Cardiac fibroblast (primary cell): ENCODE results near the gene DLEC1.
"Not testable (repeated sequence)": the region's sequence is repeated elsewhere in the genome, so short reads cannot be mapped to it uniquely, and the experiment has no call there.

ENCODE experiments used
- DNase-seq, 2 donors: peaks; one replicate each; pipeline versions ENCODE4 v3.0.0 to v3.0.0-alpha.2; 2010; ENCODE audit warnings: low read depth in 2 of 2
- H3K4me3 ChIP-seq, 2 donors: replicated peaks in 1 of 2; 1 replicate in 1 of 2; 2 replicates in 1 of 2; pipeline ENCODE4 v1.5.1; 2011; ENCODE audit warnings: low read depth in 2 of 2, low read length in 2 of 2, mild to moderate bottlenecking in 2 of 2, moderate library complexity in 1 of 2
- TF ChIP-seq, protein P1 (sequence below): IDR thresholded peaks from one replicate; pipeline ENCODE4 v1.5.1; 2011; ENCODE audit warnings: low read depth, mild to moderate bottlenecking, low read length, inconsistent platforms

Gene DLEC1

DNA sequence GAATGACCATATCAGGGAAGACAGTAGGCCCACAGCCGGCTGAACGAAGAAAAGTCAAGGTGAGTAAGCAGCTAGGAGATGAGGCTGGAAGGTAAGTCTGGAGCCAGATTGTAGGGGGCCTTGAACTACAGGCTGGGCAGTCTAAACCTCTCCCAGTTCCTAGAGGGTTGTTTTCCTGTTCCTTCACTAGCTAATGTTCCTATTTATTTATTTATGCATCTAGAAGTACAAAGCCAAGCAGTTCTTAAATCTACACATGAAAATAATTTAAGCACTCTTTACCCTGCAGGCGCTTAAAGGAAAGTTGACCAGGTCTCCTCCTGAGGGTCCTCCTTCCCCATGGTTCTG, 94.2 kb downstream of the DLEC1 start:
- TF ChIP-seq, protein P1, sequence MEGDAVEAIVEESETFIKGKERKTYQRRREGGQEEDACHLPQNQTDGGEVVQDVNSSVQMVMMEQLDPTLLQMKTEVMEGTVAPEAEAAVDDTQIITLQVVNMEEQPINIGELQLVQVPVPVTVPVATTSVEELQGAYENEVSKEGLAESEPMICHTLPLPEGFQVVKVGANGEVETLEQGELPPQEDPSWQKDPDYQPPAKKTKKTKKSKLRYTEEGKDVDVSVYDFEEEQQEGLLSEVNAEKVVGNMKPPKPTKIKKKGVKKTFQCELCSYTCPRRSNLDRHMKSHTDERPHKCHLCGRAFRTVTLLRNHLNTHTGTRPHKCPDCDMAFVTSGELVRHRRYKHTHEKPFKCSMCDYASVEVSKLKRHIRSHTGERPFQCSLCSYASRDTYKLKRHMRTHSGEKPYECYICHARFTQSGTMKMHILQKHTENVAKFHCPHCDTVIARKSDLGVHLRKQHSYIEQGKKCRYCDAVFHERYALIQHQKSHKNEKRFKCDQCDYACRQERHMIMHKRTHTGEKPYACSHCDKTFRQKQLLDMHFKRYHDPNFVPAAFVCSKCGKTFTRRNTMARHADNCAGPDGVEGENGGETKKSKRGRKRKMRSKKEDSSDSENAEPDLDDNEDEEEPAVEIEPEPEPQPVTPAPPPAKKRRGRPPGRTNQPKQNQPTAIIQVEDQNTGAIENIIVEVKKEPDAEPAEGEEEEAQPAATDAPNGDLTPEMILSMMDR = no peak
- DNase-seq = no peak
- no peak overlapping the region for H3K4me3 ChIP-seq

GRCh38 chr3:38133557-38134405, 94.8 kb downstream of the DLEC1 start:
- TF ChIP-seq, protein P1 = no peak
- DNase-seq = no peak
- no peak overlapping the region for H3K4me3 ChIP-seq

DNA sequence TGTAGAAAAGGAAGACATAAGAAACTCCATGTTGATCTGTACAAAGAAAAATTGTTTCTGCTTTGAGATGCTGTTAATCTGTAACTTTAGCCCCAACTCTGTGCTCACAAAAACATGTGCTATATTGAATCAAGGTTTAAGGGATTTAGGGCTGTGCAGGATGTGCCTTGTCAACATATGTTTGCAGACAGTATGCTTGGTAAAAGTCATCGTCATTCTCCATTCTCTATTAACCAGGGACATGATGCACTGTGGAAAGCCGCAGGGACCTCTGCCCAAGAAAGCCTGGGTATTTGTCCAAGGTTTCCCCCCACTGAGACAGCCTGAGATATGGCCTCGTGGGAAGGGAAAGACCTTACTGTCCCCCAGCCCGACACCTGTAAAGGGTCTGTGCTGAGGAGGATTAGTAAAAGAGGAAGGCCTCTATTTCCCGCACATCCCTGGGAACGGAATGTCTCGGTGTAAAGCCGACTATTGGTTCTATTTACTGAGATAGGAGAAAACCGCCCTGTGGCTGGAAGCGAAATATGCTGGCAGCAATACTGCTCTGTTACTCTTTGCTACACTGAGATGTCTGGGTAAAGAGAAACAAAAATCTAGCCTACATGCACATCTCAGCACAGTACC, 95.6 kb downstream of the DLEC1 start:
- H3K4me3 ChIP-seq, DNase-seq: not testable (repeated sequence)

GRCh38 chr3:38135621-38136277, 96.7 kb downstream of the DLEC1 start:
- H3K4me3 ChIP-seq = peak overlapping the region; percentile 76 to 85
- not testable (repeated sequence) for DNase-seq

GRCh38 chr3:38136393-38136776, 97.4 kb downstream of the DLEC1 start:
- TF ChIP-seq, protein P1 = no peak
- peak in 1 of 2 donors; percentile 43 for DNase-seq
- H3K4me3 ChIP-seq = peak overlapping the region; percentile 76 to 85

DNA sequence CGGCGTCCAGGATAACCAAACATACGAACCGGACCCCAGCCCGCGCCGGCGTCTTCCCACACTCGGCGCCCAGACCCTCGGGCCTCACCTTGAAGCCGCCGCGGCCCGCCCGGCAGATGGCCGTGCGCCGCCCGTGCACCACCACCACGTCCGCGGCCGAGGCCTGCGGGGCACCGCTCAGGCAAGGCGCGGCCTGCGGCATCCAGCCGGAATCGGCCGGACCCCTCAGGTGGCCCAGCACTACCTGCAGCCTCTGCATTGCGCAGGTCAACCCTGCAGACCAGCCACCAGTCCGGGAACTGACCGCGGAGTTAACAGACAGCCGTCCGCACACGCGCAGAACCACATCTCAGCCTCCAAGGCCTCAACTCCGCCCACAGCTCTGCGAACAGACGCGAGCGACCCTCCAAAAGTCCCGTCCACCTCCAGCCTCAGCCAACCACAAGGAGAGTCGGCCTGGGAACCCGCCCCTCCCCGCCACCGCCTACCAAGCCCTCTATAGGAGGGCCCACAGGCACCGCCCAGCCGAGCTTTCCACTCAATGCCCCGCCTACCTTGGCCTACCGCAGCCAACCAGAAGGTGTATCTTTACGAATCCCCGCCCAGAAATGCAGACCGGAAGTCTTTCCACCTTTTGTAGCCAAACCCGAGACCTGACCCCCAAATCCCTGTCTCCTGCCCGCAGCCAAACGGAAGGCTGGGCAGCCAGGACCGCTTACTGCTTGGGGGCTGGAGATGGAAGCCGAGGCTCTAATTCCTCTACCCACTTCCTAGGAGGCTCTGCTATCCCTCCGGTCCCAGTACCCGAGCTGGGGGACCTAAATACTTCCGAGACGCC, 98.0 kb downstream of the DLEC1 start, which contains the start of gene ACAA1:
TSS of gene ACAA1 (minus strand) at position 351 of the 838 bp plus-strand sequence. CDS start at position 259, 92 bp downstream.
- TF ChIP-seq, protein P1 = no peak
- peak within 1 kb of the TSS; percentile 83 to 86 for H3K4me3 ChIP-seq

DNA sequence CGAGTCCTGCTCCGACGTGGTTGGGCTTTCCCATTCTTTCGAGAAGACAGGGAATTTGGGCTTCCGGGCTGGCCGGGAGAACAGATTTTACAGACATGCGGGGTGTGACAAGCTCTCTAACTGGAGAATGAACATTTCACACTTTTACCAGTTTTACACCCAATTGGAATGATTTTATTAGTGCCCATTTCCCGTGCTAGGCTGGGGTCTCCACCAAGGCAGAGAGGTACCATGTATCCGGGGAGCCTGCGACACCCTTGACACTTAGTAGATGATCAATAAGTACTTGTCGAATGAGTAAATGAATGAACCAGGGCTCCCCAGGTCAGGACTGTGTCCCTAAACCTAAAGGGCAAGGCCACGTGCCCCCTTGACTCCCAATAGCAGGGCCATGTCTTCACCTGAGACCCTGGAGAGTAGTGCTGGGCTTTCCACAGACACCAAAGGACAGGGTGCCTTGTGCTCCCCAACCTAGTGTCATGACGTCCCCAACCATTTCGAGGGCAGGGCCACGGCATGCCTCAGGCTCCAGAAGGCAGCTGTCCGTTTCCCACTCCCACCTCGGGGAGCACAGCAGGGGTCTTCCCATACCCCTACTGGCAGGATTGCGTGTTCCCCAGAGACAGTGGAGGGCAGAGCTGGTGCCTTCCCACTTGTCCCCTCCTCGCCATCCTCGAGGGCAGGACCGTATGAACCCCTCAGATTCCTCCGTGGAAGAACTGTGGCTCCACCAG, 98.8 kb downstream of the DLEC1 start:
- TF ChIP-seq, protein P1 = no peak
- H3K4me3 ChIP-seq = peak overlapping the region; percentile 83 to 86
- no peak for DNase-seq

More for the DNA sequence above, 98.0 kb downstream of the DLEC1 start, which contains the start of gene ACAA1:
- peak; percentile 99 for DNase-seq
